SIG-M5 (cell line): Measurements from ENCODE around the gene CNTN6.
A peak's percentile ranks its signal among the peaks of the same experiment; 100 is the strongest.
"Not testable (repeated sequence)": the region's sequence is repeated elsewhere in the genome, so short reads cannot be mapped to it uniquely, and the experiment has no call there.

Source experiments
- DNase-seq: peaks from one replicate; lab custom pipeline; 2025; lab: John Stamatoyannopoulos, UW

CNTN6 gene

DNA sequence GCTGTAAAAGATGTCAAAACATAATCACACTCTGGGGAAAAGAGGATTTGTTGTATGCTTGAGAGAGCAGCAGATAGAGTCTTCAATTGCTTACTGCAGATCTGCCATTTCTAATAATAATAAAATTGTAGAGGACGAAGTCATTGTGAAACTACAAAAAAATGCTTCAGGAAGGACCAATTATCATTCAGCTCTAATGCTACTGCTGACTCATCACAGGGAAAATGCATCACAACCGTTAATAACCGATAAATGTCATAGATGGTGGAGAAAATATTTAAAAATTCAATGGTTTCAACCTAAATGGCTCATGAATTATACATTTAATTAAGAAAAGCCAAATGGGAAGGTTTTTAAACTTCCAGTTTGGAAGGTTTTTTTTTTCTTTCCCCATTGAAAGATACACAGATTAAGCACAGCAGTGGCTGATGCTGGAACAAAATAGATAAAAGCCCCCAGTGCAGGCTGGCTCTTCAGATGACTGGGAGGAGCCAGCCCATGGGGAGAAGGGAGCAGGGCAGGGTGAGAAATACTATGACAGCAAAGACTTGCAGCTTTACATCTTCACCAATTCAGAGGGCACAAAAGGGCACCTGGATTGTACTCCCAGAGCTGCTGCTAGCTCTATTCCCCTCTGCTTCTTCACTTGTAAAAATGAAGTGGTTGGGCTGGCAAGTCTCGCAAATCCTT lies 196.1 kb downstream of the CNTN6 start:
- no peak for DNase-seq

- DNase-seq: no peak
Measured at GRCh38 chr3:1292571-1293071, 199.8 kb downstream of the CNTN6 start.

GRCh38 chr3:1294586-1294985 lies 201.8 kb downstream of the CNTN6 start:
- DNase-seq: no peak

DNA sequence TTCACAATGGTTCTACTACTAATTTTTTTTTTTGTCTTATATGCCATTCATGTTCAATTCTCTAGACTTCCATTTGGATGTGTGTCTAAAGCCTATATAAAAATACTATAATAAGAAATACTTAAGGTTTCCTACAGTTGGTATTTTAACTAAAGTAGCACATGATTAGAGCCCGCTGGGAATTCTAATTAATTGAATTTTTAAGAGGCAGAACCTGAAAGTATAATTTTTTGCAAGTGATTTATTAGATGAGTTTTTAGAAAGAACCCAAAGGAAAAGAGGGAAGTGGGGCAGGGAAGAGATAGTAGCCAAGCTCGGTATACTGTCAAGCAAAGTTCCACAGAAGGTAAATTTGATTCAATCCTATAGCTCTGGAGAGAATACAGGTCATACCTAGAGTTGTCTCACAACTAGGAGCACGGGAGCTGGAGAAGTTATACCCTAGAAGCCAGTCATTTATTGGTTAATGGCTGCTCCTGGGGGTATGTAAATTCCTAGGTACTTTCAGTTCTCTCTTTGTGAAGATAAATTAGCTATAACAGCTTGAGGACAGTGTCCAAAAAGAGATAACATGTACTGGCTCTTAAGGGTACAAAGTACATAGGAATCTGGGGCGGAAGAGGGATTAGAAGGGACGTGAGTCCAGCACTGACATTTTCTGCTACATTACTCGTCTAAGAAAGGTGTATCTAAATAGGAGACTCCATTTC lies 225.6 kb downstream of the CNTN6 start:
- DNase-seq: no peak

DNA sequence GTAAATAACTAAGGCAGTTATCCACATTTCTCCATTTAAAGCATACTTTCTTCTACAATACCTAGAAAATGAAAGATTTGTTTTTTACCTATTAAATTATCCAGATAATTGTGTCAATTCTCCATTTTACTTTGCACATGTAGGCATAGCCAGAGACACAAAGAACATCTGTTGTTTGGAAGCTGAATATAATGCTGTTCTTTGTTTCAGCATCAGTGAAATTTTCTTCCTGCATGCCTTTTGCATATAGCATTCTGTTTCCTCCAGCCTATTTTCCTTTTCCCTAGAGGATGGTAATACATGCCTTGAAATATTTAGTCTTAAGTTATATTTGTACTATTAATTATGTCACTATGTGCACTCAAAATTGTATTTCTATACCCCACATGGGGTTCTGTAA lies 233.7 kb downstream of the CNTN6 start:
- no peak for DNase-seq

GRCh38 chr3:1330107-1330506 lies 237.3 kb downstream of the CNTN6 start:
- DNase-seq: no peak

DNA sequence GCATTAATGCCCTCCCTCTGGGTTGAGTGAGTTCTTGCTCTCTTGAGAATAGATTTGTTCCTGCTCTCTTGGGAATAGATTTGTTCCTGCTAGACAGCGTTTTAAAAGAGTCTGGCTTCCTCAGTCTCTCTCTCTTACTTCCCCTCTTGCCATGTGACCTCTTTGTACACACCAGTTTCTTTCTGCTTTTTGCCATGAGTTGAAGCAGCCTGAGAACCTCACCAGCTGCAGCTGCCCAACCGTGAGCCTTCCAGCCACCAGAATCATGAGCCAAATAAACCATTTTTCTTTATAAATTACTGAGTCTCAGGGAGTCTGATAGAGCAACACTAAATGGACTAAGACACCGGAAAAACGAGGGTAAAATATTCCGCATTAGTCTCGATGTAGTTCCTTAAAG lies 253.6 kb downstream of the CNTN6 start:
- no peak for DNase-seq

- no peak for DNase-seq
Measured at GRCh38 chr3:1348547-1348946, 255.7 kb downstream of the CNTN6 start.

- DNase-seq: no peak
Measured at GRCh38 chr3:1350885-1351284, 258.1 kb downstream of the CNTN6 start.

- DNase-seq: no peak
Measured at GRCh38 chr3:1355691-1356090, 262.9 kb downstream of the CNTN6 start.

DNA sequence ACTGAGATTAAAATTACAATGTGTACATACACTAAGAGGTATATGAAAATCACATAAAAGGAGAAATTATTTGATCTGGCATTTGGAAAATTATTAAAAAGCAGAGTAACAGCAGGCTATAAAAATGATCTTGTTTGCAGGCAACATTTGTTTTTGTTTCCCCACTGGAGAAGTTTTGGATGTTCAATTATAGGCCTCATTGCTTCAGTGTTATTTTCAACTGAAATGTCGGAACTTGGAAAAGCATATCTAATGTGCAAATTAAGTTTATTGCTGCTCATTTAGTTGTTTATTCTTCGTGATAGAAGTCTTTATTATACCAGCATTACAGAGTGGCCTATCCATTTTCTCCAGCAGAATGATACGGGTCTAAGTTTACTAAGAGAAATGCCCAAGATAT lies 263.3 kb downstream of the CNTN6 start:
- DNase-seq: no peak

- no peak for DNase-seq
Measured at GRCh38 chr3:1365528-1365927, 272.7 kb downstream of the CNTN6 start.

- DNase-seq: no peak
Measured at GRCh38 chr3:1374471-1374870, 281.6 kb downstream of the CNTN6 start.

- no peak for DNase-seq
Measured at GRCh38 chr3:1375145-1375544, 282.3 kb downstream of the CNTN6 start.

- DNase-seq: peak; percentile 21
Measured at GRCh38 chr3:1380926-1381646, 288.3 kb downstream of the CNTN6 start.

DNA sequence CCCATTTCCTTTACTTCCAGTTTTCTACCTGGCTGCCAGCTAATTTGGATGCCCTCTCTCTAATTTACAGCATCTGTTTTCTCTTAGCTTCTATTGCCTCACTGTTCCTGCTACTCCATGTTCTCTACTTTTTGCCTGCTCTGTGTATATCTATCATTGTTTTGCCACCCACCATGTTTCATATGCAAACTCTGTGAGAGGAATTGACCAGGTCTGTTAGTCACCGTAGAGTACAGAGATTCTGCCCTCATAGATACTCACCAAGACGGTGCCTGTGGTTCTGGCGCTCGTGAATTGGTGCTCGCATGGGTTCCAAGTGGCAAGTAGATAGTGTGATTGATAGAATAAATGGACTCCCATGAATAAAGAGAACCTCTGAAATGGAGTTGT lies 288.8 kb downstream of the CNTN6 start:
- no peak for DNase-seq

- DNase-seq: not testable (repeated sequence)
Measured at GRCh38 chr3:1387396-1387905, 294.6 kb downstream of the CNTN6 start.

GRCh38 chr3:1394188-1394587 lies 301.4 kb downstream of the CNTN6 start:
- no peak for DNase-seq

DNA sequence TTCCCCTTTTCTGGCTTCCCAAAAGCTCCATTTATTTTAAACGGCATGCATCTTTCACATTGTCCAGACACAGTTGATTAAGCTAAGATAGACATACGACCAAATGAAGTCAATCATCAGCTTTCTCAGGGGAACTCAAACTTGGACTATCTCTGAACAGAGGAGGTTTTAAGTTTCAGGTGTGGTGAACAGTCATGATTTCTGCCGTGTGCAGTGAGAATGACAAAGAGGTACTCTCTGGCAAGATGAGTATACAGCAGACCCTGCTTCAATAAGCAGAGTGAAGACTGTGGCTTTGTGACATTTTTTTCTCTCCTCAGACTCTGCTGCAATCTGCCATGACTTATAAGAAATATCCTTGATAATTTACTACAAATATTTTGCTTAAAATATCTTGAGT lies 307.7 kb downstream of the CNTN6 start:
- no peak for DNase-seq

DNA sequence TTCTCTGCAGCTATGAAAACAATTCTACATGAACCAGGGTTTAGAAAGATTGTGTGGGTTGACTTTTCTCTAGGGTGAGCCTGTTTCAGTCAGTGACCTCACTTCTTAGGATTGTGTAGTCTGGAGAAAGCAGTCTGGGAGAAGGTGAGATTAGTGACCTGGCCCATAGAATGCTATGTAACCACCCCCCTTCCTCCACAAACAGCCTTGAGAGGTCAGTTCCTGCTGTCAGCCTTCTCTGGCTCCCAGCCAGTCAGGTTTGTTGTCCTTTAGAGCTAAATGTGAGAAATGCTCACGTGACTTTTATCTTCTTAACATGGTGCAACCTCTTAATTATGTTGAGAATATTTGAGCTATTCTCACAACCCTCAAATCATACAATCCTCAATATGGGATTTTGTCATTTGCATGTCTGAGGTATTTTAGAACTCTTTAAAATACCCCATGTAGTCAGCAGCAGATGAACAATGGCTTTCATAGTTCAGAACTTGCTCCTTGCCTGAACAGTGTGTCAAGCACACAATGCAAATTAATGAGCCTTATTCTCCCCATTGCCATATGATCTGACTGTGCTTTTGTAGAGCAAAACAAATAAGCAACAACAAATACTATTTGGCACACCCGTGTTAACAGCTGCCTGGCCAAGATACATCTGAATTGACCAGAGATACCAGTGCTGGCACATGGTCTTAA lies 311.6 kb downstream of the CNTN6 start:
- no peak for DNase-seq

- no peak for DNase-seq
Measured at GRCh38 chr3:1406250-1406649, 313.4 kb downstream of the CNTN6 start.

GRCh38 chr3:1421577-1421976 lies 328.8 kb downstream of the CNTN6 start:
- no peak for DNase-seq
